ENCODE results near the gene CAB39L. TPM values are rescaled to one million over a fixed set of nuclear protein-coding genes. Genes with fewer than 3 reads are reported as not detected.
A peak's percentile ranks its signal among the peaks of the same experiment; 100 is the strongest.

Gene CAB39L
- polyA plus RNA-seq, 1 donor (not counting 4 experiments of a cell fraction or from before 2014, with no cell fraction given), result 10.1 TPM

- H3K36me3 ChIP-seq (ENCODE audit: control insufficient read depth in 2 of 2, extremely low read depth in 1 of 2, insufficient read depth in 2 of 2, low read length in 2 of 2), result no peaks in the 10 kb centered on the region
- H3K9ac ChIP-seq (ENCODE audit: control insufficient read depth, extremely low read depth, insufficient read depth, low read length), result no peak overlapping the region
- H4K20me1 ChIP-seq (ENCODE audit: control insufficient read depth, extremely low read depth, insufficient read depth, low read length), result no peaks in the 10 kb centered on the region
- H3K27ac ChIP-seq (ENCODE audit: control insufficient read depth, insufficient read depth, low read length), result no peak overlapping the region
- DNase-seq (ENCODE audit: low read depth, low spot score) (no peak), FAIRE-seq (peak; percentile 39)
- no peaks in the 10 kb centered on the region for H3K9me1 ChIP-seq (ENCODE audit: control insufficient read depth, extremely low read depth, insufficient read depth, low read length)
- TF ChIP-seq, protein P1, sequence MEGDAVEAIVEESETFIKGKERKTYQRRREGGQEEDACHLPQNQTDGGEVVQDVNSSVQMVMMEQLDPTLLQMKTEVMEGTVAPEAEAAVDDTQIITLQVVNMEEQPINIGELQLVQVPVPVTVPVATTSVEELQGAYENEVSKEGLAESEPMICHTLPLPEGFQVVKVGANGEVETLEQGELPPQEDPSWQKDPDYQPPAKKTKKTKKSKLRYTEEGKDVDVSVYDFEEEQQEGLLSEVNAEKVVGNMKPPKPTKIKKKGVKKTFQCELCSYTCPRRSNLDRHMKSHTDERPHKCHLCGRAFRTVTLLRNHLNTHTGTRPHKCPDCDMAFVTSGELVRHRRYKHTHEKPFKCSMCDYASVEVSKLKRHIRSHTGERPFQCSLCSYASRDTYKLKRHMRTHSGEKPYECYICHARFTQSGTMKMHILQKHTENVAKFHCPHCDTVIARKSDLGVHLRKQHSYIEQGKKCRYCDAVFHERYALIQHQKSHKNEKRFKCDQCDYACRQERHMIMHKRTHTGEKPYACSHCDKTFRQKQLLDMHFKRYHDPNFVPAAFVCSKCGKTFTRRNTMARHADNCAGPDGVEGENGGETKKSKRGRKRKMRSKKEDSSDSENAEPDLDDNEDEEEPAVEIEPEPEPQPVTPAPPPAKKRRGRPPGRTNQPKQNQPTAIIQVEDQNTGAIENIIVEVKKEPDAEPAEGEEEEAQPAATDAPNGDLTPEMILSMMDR (optimal IDR thresholded peaks at IDR 0.05 in 1 of 3, IDR thresholded peaks at IDR 0.05 in 1 of 3, conservative IDR thresholded peaks at IDR 0.05 in 1 of 3; ENCODE audit: extremely low read depth in 1 of 3, insufficient read depth in 2 of 3, low read length in 3 of 3), result no peak
- no peak for TF ChIP-seq EZH2 (IDR thresholded peaks at IDR 0.05; ENCODE audit: low read length)
- H3K4me2 ChIP-seq (ENCODE audit: control insufficient read depth, extremely low read depth, insufficient read depth, low read depth, low read length), result no peak overlapping the region
- no peaks in the 10 kb centered on the region for H3K27me3 ChIP-seq (ENCODE audit: control insufficient read depth, extremely low read depth, insufficient read depth, low read length)
- no peak overlapping the region for H2AFZ ChIP-seq (ENCODE audit: control insufficient read depth, low read length)
- H3K4me3 ChIP-seq (ENCODE audit: control insufficient read depth in 2 of 3, extremely low read depth in 1 of 3, insufficient read depth in 2 of 3, low read depth in 1 of 3, low read length in 3 of 3), result no peak overlapping the region
- H3K4me1 ChIP-seq (ENCODE audit: control insufficient read depth, extremely low read depth, insufficient read depth, low read length), result peaks cover 6% of the 10 kb centered on the region
- dilution Hi-C loops (cut with MboI; ENCODE audit: extremely low pct_ligation_motif_present, low sequenced_read_pairs), result no loop called here
- H3K79me2 ChIP-seq (ENCODE audit: control insufficient read depth, insufficient read depth, low read length), result no peaks in the 10 kb centered on the region
- no peaks in the 10 kb centered on the region for H3K9me3 ChIP-seq (ENCODE audit: control insufficient read depth, low read depth, low read length)
These were observed 87.6 kb downstream of the CAB39L start for GRCh38 chr13:49356223-49356622.

GRCh38 chr13:49354719-49355118, 89.1 kb downstream of the CAB39L start:
- TF ChIP-seq EZH2 (IDR thresholded peaks at IDR 0.05; ENCODE audit: low read length), result no peak
- TF ChIP-seq, protein P1 (optimal IDR thresholded peaks at IDR 0.05 in 1 of 3, IDR thresholded peaks at IDR 0.05 in 1 of 3, conservative IDR thresholded peaks at IDR 0.05 in 1 of 3; ENCODE audit: extremely low read depth in 1 of 3, insufficient read depth in 2 of 3, low read length in 3 of 3), result no peak
- no peak for FAIRE-seq
- DNase-seq (ENCODE audit: low read depth, low spot score), result no peak
- H3K9ac ChIP-seq (ENCODE audit: control insufficient read depth, extremely low read depth, insufficient read depth, low read length), result no peak overlapping the region
- no peaks in the 10 kb centered on the region for H3K9me1 ChIP-seq (ENCODE audit: control insufficient read depth, extremely low read depth, insufficient read depth, low read length)
- peaks cover 6% of the 10 kb centered on the region for H3K4me1 ChIP-seq (ENCODE audit: control insufficient read depth, extremely low read depth, insufficient read depth, low read length)
- H3K27ac ChIP-seq (ENCODE audit: control insufficient read depth, insufficient read depth, low read length), result no peak overlapping the region
- no peaks in the 10 kb centered on the region for H3K9me3 ChIP-seq (ENCODE audit: control insufficient read depth, low read depth, low read length)
- H4K20me1 ChIP-seq (ENCODE audit: control insufficient read depth, extremely low read depth, insufficient read depth, low read length), result no peaks in the 10 kb centered on the region
- no peak overlapping the region for H3K4me3 ChIP-seq (ENCODE audit: control insufficient read depth in 2 of 3, extremely low read depth in 1 of 3, insufficient read depth in 2 of 3, low read depth in 1 of 3, low read length in 3 of 3)
- H3K4me2 ChIP-seq (ENCODE audit: control insufficient read depth, extremely low read depth, insufficient read depth, low read depth, low read length), result no peak overlapping the region
- no peaks in the 10 kb centered on the region for H3K36me3 ChIP-seq (ENCODE audit: control insufficient read depth in 2 of 2, extremely low read depth in 1 of 2, insufficient read depth in 2 of 2, low read length in 2 of 2)
- no peak overlapping the region for H2AFZ ChIP-seq (ENCODE audit: control insufficient read depth, low read length)
- no peaks in the 10 kb centered on the region for H3K27me3 ChIP-seq (ENCODE audit: control insufficient read depth, extremely low read depth, insufficient read depth, low read length)
- dilution Hi-C loops (cut with MboI; ENCODE audit: extremely low pct_ligation_motif_present, low sequenced_read_pairs), result no loop called here
- no peaks in the 10 kb centered on the region for H3K79me2 ChIP-seq (ENCODE audit: control insufficient read depth, insufficient read depth, low read length)

Data from keratinocyte (primary cell).